H9 (cell line): ENCODE measurements around the gene DHX38. TPM values are rescaled to one million over a fixed set of nuclear protein-coding genes. Genes with fewer than 3 reads are reported as not detected.

Experiments used
- DNase-seq: peaks from one replicate; pipeline ENCODE4 v3.0.0-alpha.2; 2017
- H2AFZ ChIP-seq: one replicate; pipeline ENCODE4 v1.6.1; 2013; ENCODE audit warnings: mild to moderate bottlenecking, low read length, control low read depth, moderate library complexity
- H2AK5ac ChIP-seq: 2 replicates; pipeline ENCODE4 v1.6.1; 2013; ENCODE audit warnings: low read length, control low read depth, mixed read lengths; ENCODE audit not compliant: insufficient read length
- H2BK120ac ChIP-seq: one replicate; pipeline ENCODE4 v1.6.1; 2013; ENCODE audit warnings: low read depth, mild to moderate bottlenecking, low read length, control low read depth, inconsistent platforms; ENCODE audit not compliant: poor library complexity, severe bottlenecking
- H2BK12ac ChIP-seq: 2 replicates; pipeline ENCODE4 v1.6.1; 2013; ENCODE audit warnings: low read length, control low read depth, mixed read lengths, low read depth; ENCODE audit not compliant: insufficient read length
- H2BK15ac ChIP-seq: 2 replicates; pipeline ENCODE4 v1.6.1; 2013; ENCODE audit warnings: low read depth, low read length, control low read depth
- H2BK20ac ChIP-seq: one replicate; pipeline ENCODE4 v1.6.1; 2013; ENCODE audit warnings: low read depth, mild to moderate bottlenecking, low read length, control low read depth, inconsistent platforms; ENCODE audit not compliant: poor library complexity, severe bottlenecking
- H2BK5ac ChIP-seq: 2 replicates; pipeline ENCODE4 v1.6.1; 2013; ENCODE audit warnings: low read length, control low read depth, mixed read lengths; ENCODE audit not compliant: insufficient read length
- H3K14ac ChIP-seq: 2 replicates; pipeline ENCODE4 v1.6.1; 2013; ENCODE audit warnings: low read length, control low read depth; ENCODE audit not compliant: insufficient read depth
- H3K18ac ChIP-seq: 2 replicates; pipeline ENCODE4 v1.6.1; 2013; ENCODE audit warnings: low read depth, mild to moderate bottlenecking, mixed read lengths, low read length, control low read depth; ENCODE audit not compliant: insufficient read length
- H3K23ac ChIP-seq: 2 replicates; pipeline ENCODE4 v1.6.1; 2013; ENCODE audit warnings: low read length, control low read depth, mixed read lengths, low read depth; ENCODE audit not compliant: insufficient read length
- H3K23me2 ChIP-seq: 2 replicates; pipeline ENCODE4 v1.6.1; 2013; ENCODE audit warnings: low read depth, mild to moderate bottlenecking, mixed read lengths, low read length, control low read depth; ENCODE audit not compliant: insufficient read length, poor library complexity, severe bottlenecking
- H3K27ac ChIP-seq: 2 replicates; pipeline ENCODE4 v1.5.1; 2013; ENCODE audit warnings: low read length, control low read depth, mixed read lengths, low read depth; ENCODE audit not compliant: insufficient read length
- H3K27me3 ChIP-seq: 2 replicates; pipeline ENCODE4 v1.6.1; 2013; ENCODE audit warnings: low read length, control low read depth, inconsistent platforms; ENCODE audit not compliant: insufficient read depth
- H3K4ac ChIP-seq: 2 replicates; pipeline ENCODE4 v1.6.1; 2013; ENCODE audit warnings: low read depth, mild to moderate bottlenecking, control low read depth, inconsistent platforms, low read length, moderate library complexity
- H3K4me1 ChIP-seq: 2 replicates; pipeline ENCODE4 v1.6.1; 2013; ENCODE audit warnings: low read length, control low read depth, inconsistent platforms; ENCODE audit not compliant: insufficient read depth
- H3K4me2 ChIP-seq: 2 replicates; pipeline ENCODE4 v1.6.1; 2013; ENCODE audit warnings: low read length, control low read depth, mixed read lengths; ENCODE audit not compliant: insufficient read length, insufficient read depth
- H3K56ac ChIP-seq: 2 replicates; pipeline ENCODE4 v1.6.1; 2013; ENCODE audit warnings: low read depth, mild to moderate bottlenecking, mixed read lengths, low read length, control low read depth; ENCODE audit not compliant: insufficient read length
- H3K79me1 ChIP-seq: 2 replicates; pipeline ENCODE4 v1.6.1; 2013; ENCODE audit warnings: low read depth, mild to moderate bottlenecking, moderate library complexity, low read length, control low read depth, inconsistent platforms; ENCODE audit not compliant: insufficient read depth, poor library complexity, severe bottlenecking
- H3K79me2 ChIP-seq: 2 replicates; pipeline ENCODE4 v1.6.1; 2013; ENCODE audit warnings: low read length, control low read depth, inconsistent platforms; ENCODE audit not compliant: insufficient read depth
- H3K9ac ChIP-seq: 2 replicates; pipeline ENCODE4 v1.6.1; 2013; ENCODE audit warnings: low read length, control low read depth, mixed read lengths; ENCODE audit not compliant: insufficient read length; ENCODE audit errors: extremely low read depth
- H3K9me3 ChIP-seq: one replicate; pipeline ENCODE4 v1.6.1; 2013; ENCODE audit warnings: low read depth, low read length, inconsistent platforms; ENCODE audit not compliant: control insufficient read depth
- H3T11ph ChIP-seq: one replicate; pipeline ENCODE4 v1.6.1; 2013; ENCODE audit warnings: mild to moderate bottlenecking, low read length, control low read depth, inconsistent platforms
- H4K20me1 ChIP-seq: one replicate; pipeline ENCODE4 v1.6.1; 2013; ENCODE audit not compliant: control insufficient read depth, insufficient read length, insufficient read depth
- H4K5ac ChIP-seq: 2 replicates; pipeline ENCODE4 v1.6.1; 2013; ENCODE audit warnings: low read depth, mild to moderate bottlenecking, mixed read lengths, low read length, control low read depth; ENCODE audit not compliant: insufficient read length
- H4K8ac ChIP-seq: replicated peaks from 2 replicates; pipeline ENCODE4 v1.6.1; 2013; ENCODE audit warnings: low read length, control low read depth, mixed read lengths, low read depth; ENCODE audit not compliant: insufficient read length
- H4K91ac ChIP-seq: 2 replicates; pipeline ENCODE4 v1.6.1; 2013; ENCODE audit warnings: low read depth, mild to moderate bottlenecking, moderate library complexity, mixed read lengths, low read length, control low read depth; ENCODE audit not compliant: insufficient read length
- H3K27ac Mint-ChIP-seq, 3 experiments: 2 replicates in 2 of 3; 3 replicates in 1 of 3; pipeline ENCODE4 v1.8.0; 2020 to 2021; ENCODE audit warnings: mixed read lengths in 3 of 3, mild to moderate bottlenecking in 1 of 3, moderate library complexity in 1 of 3
- H3K27me3 Mint-ChIP-seq: 2 replicates; pipeline ENCODE4 v1.8.0; 2021; ENCODE audit warnings: low read depth, mild to moderate bottlenecking, moderate library complexity, mixed read lengths
- H3K36me3 Mint-ChIP-seq, 3 experiments: 2 replicates in 2 of 3; 3 replicates in 1 of 3; pipeline ENCODE4 v1.8.0; 2020 to 2021; ENCODE audit warnings: low read depth in 3 of 3, mixed read lengths in 3 of 3; ENCODE audit not compliant: insufficient read depth in 1 of 3
- H3K4me1 Mint-ChIP-seq, 2 experiments: 2 replicates each; pipeline ENCODE4 v1.8.0; 2020; ENCODE audit warnings: mixed read lengths in 2 of 2
- H3K4me3 Mint-ChIP-seq, 2 experiments: 2 replicates in 1 of 2; 3 replicates in 1 of 2; pipeline ENCODE4 v1.8.0; 2020 to 2021; ENCODE audit warnings: mild to moderate bottlenecking in 2 of 2, mixed read lengths in 2 of 2, moderate library complexity in 1 of 2
- H3K9me3 Mint-ChIP-seq, 2 experiments: 2 replicates in 1 of 2; 3 replicates in 1 of 2; pipeline ENCODE4 v1.8.0; 2020; ENCODE audit warnings: mild to moderate bottlenecking in 2 of 2, mixed read lengths in 2 of 2, moderate library complexity in 1 of 2
- WGBS: extraction: QIAGEN DNeasy Blood & Tissue Kit; methylation state at CpG from one replicate; pipeline ENCODE4 v1.1.7; 2013; ENCODE audit warnings: missing lambda C conversion rate, low lambda C conversion rate, mixed read lengths; ENCODE audit not compliant: insufficient read length; ENCODE audit errors: extremely low coverage; 5-methylcytosine and 5-hydroxymethylcytosine counted together
- total RNA-seq: library from RNA; stranded (reverse); gene quantifications from 2 replicates; pipeline ENCODE4 v1.2.1, GENCODE V29; 2021
- TF ChIP-seq, protein P1 (sequence below): fragments of 200-600 bp; sonication (generic); conservative IDR thresholded peaks from 3 replicates; pipeline ENCODE4 v1.8.0; 2021; ENCODE audit warnings: antibody characterized with exemption, mild to moderate bottlenecking

The DHX38 gene
- total RNA-seq, 1 experiment from 2014 or later: 60.5 TPM

DNA sequence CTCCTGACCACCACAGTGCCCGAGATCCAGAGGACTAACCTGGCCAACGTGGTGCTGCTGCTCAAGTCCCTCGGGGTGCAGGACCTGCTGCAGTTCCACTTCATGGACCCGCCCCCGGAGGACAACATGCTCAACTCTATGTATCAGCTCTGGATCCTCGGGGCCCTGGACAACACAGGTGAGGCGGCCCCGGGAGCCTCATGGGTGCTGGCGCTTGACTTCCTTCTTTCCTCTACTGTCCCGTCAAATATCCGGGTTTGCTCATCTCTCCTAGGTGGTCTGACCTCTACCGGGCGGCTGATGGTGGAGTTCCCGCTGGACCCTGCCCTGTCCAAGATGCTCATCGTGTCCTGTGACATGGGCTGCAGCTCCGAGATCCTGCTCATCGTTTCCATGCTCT is 13.7 kb downstream of the DHX38 start:
- Mint-ChIP-seq H3K4me3 (no peak overlapping the region), H3K36me3 (peaks cover 51 to 100% (median 99%) of the 10 kb centered on the region in 3 experiments), H3K4me1 (no peaks in the 10 kb centered on the region), H3K27me3 (no peaks in the 10 kb centered on the region; the same call in 1 of the 2 replicates), H3K27ac (no peak overlapping the region; a peak in 1 of 7 replicates), H3K9me3 (no peaks in the 10 kb centered on the region)
- no peak overlapping the region for H3K27ac ChIP-seq
- no peak overlapping the region for H2BK20ac ChIP-seq
- H4K5ac ChIP-seq: no peak overlapping the region
- WGBS: no CpG with 5 or more reads among the region's 17 CpGs
- no peak overlapping the region for H4K8ac ChIP-seq
- H2BK5ac ChIP-seq: no peak overlapping the region
- no peaks in the 10 kb centered on the region for H3K79me2 ChIP-seq
- no peak overlapping the region for H2BK15ac ChIP-seq
- H4K20me1 ChIP-seq: no peaks in the 10 kb centered on the region
- no peak overlapping the region for H3T11ph ChIP-seq
- H3K56ac ChIP-seq: no peak overlapping the region
- no peak overlapping the region for H2AK5ac ChIP-seq
- H2BK120ac ChIP-seq: no peak overlapping the region
- H3K14ac ChIP-seq: no peak overlapping the region
- no peaks in the 10 kb centered on the region for H3K4me1 ChIP-seq
- TF ChIP-seq, protein P1, sequence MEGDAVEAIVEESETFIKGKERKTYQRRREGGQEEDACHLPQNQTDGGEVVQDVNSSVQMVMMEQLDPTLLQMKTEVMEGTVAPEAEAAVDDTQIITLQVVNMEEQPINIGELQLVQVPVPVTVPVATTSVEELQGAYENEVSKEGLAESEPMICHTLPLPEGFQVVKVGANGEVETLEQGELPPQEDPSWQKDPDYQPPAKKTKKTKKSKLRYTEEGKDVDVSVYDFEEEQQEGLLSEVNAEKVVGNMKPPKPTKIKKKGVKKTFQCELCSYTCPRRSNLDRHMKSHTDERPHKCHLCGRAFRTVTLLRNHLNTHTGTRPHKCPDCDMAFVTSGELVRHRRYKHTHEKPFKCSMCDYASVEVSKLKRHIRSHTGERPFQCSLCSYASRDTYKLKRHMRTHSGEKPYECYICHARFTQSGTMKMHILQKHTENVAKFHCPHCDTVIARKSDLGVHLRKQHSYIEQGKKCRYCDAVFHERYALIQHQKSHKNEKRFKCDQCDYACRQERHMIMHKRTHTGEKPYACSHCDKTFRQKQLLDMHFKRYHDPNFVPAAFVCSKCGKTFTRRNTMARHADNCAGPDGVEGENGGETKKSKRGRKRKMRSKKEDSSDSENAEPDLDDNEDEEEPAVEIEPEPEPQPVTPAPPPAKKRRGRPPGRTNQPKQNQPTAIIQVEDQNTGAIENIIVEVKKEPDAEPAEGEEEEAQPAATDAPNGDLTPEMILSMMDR: no peak
- H2BK12ac ChIP-seq: no peak overlapping the region
- H3K4me2 ChIP-seq: no peak overlapping the region
- H4K91ac ChIP-seq: no peak overlapping the region
- H3K23me2 ChIP-seq: no peaks in the 10 kb centered on the region
- DNase-seq: no peak
- H3K23ac ChIP-seq: no peak overlapping the region
- no peak overlapping the region for H2AFZ ChIP-seq
- H3K4ac ChIP-seq: no peak overlapping the region
- no peaks in the 10 kb centered on the region for H3K9me3 ChIP-seq
- no peaks in the 10 kb centered on the region for H3K27me3 ChIP-seq
- H3K79me1 ChIP-seq: no peaks in the 10 kb centered on the region
- H3K18ac ChIP-seq: no peak overlapping the region
- no peak overlapping the region for H3K9ac ChIP-seq
